Sigmoid colon (tissue), 7 donors: ENCODE results near the gene PDE6A. TPM values are rescaled to one million over a fixed set of nuclear protein-coding genes. Genes with fewer than 3 reads are reported as not detected.

Source experiments
- DNase-seq: peaks from one replicate; pipeline ENCODE4 v3.0.0-alpha.2; 2019
- H3K27ac ChIP-seq, 4 donors: fragments of 200-600 bp; sonication (generic); one replicate each; pipeline ENCODE4 v1.5.1; 2016 to 2019; ENCODE audit warnings: mild to moderate bottlenecking in 1 of 4
- H3K27me3 ChIP-seq, 3 donors: fragments of 200-600 bp; sonication (generic); one replicate each; pipeline ENCODE4 v1.5.1; 2019; ENCODE audit warnings: mild to moderate bottlenecking in 1 of 3
- H3K36me3 ChIP-seq, 4 donors: fragments of 200-600 bp; sonication (generic); one replicate each; pipeline ENCODE4 v1.5.1; 2016 to 2019
- H3K4me1 ChIP-seq, 4 donors: fragments of 200-600 bp; sonication (generic); one replicate each; pipeline ENCODE4 v1.5.1; 2017 to 2019
- H3K4me3 ChIP-seq, 4 donors: fragments of 200-600 bp; sonication (generic); one replicate each; pipeline ENCODE4 v1.5.1; 2017 to 2019; ENCODE audit warnings: mild to moderate bottlenecking in 2 of 4, moderate library complexity in 1 of 4
- H3K9me3 ChIP-seq, 4 donors: fragments of 200-600 bp in 3 of 4; sonication (generic) in 3 of 4; one replicate each; pipeline versions ENCODE4 v1.5.1 to v1.6.1; 2013 to 2019
- EP300 ChIP-seq, 4 donors: sonication (generic); formaldehyde crosslinking; IDR thresholded peaks; one replicate each; pipeline ENCODE4 v1.6.1; 2017; ENCODE audit warnings: antibody characterized with exemption in 4 of 4
- POLR2A ChIP-seq, 2 donors: fragments of 450-650 bp; IDR thresholded peaks; one replicate each; pipeline ENCODE4 v1.6.1; 2016; ENCODE audit warnings: antibody characterized with exemption in 2 of 2, mild to moderate bottlenecking in 2 of 2, moderate library complexity in 2 of 2
- POLR2AphosphoS5 ChIP-seq, 4 donors: sonication (generic); formaldehyde crosslinking; IDR thresholded peaks; one replicate each; pipeline ENCODE4 v1.6.1; 2017; ENCODE audit warnings: antibody characterized with exemption in 4 of 4
- WGBS, 2 donors: extraction: QIAGEN DNeasy Blood & Tissue Kit; methylation state at CpG; one replicate each; pipeline ENCODE4 v1.1.7; 2013; 5-methylcytosine and 5-hydroxymethylcytosine counted together
- intact Hi-C: fragments of 100-400 bp; cut with DNase I; formaldehyde crosslinking; loops from one replicate; pipeline ENCODE4 v1.15.1; 2023
- polyA plus RNA-seq, 3 donors: library from polyadenylated mRNA; stranded (reverse); fragments of 200-250 nt; gene quantifications; one replicate each; pipeline ENCODE4 v1.2.3, GENCODE V29; 2013
- total RNA-seq, 4 donors: library from RNA; depleted of rRNA; stranded (reverse); fragments of >200 nt; gene quantifications; one replicate each; pipeline ENCODE4 v1.1.0, GENCODE V29; 2016
- TF ChIP-seq, protein P1 (sequence below), 4 experiments: fragments of 450-650 bp in 3 of 4; fragments of 200-600 bp in 1 of 4; IDR thresholded peaks; one replicate each; pipeline ENCODE4 v1.5.1; 2016 to 2019; ENCODE audit warnings: antibody characterized with exemption in 4 of 4, mild to moderate bottlenecking in 3 of 4, moderate library complexity in 2 of 4
- donor health status: healthy with polysubstance abuse.
- donor health status: Bipolar disorder and iron deficiency.
- donor health status: healthy.

The PDE6A gene
- total and polyA plus RNA-seq, 7 donors, result 1.6 to 2.8 (median 2.4) TPM; not detected in 4

DNA sequence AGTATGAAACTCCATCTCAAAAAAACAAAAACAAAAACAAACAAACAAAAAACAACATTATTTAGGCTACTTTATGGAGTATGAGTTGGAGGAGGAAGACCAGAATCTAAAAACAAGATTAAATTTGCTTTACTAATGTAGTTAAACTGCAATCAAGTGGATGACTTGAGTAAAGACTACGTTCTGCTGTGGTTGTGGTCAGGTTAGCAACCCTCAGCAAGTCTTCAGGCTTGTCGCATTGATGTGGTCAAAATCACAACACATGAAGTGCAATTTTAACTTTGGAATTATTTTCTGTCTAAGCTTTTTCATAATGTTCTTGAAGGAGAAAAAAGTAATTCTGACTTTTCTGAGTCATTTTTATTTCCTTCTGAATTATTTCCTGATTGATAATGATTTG, 43.1 kb downstream of the PDE6A start:
- no peak for TF ChIP-seq EP300 (IDR thresholded peaks at IDR 0.05)

DNA sequence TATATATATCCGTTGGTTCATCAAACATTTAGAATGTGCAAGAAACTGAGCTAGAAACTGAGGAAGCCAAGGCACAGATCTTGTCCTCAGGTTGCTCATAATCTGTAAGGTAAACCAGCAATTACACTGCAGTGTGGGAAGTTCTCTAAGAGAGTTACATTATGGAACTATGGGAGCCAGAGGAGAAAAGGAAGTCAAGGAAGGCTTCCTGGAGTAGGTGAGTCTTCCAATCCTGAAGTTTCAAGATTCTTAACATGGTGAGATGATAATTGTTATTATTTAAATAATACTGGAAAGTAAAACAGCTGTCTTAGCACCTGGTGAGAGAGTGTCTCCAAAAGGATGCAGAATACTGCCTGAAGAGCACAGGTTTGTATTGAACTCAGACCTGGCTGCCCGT, 44.2 kb downstream of the PDE6A start:
- Histone ChIP-seq H3K27me3 (no peaks in the 10 kb centered on the region), H3K36me3 (no peaks in the 10 kb centered on the region), H3K4me1 (no peaks in the 10 kb centered on the region), H3K4me3 (no peak overlapping the region), H3K27ac (no peak overlapping the region), H3K9me3 (no peaks in the 10 kb centered on the region)
- DNase-seq, result no peak
- intact Hi-C loops, result no loop called here
- TF ChIP-seq POLR2AphosphoS5 (IDR thresholded peaks at IDR 0.05), result no peak
- no peak for TF ChIP-seq EP300 (IDR thresholded peaks at IDR 0.05)
- TF ChIP-seq, protein P1, sequence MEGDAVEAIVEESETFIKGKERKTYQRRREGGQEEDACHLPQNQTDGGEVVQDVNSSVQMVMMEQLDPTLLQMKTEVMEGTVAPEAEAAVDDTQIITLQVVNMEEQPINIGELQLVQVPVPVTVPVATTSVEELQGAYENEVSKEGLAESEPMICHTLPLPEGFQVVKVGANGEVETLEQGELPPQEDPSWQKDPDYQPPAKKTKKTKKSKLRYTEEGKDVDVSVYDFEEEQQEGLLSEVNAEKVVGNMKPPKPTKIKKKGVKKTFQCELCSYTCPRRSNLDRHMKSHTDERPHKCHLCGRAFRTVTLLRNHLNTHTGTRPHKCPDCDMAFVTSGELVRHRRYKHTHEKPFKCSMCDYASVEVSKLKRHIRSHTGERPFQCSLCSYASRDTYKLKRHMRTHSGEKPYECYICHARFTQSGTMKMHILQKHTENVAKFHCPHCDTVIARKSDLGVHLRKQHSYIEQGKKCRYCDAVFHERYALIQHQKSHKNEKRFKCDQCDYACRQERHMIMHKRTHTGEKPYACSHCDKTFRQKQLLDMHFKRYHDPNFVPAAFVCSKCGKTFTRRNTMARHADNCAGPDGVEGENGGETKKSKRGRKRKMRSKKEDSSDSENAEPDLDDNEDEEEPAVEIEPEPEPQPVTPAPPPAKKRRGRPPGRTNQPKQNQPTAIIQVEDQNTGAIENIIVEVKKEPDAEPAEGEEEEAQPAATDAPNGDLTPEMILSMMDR (IDR thresholded peaks at IDR 0.05), result no peak
- TF ChIP-seq POLR2A (IDR thresholded peaks at IDR 0.05), result no peak
- WGBS, 2 donors, result 59 to 85% methylated on average over 2 of the region's 2 CpGs

More for the DNA sequence above, 43.1 kb downstream of the PDE6A start:
- Histone ChIP-seq H3K4me1 (no peaks in the 10 kb centered on the region), H3K27me3 (no peaks in the 10 kb centered on the region), H3K9me3 (no peaks in the 10 kb centered on the region), H3K27ac (no peak overlapping the region), H3K36me3 (no peaks in the 10 kb centered on the region), H3K4me3 (no peak overlapping the region)
- DNase-seq, result no peak
- intact Hi-C loops, result no loop called here
- 66 to 85% methylated on average over 2 of the region's 2 CpGs for WGBS, 2 donors

DNA sequence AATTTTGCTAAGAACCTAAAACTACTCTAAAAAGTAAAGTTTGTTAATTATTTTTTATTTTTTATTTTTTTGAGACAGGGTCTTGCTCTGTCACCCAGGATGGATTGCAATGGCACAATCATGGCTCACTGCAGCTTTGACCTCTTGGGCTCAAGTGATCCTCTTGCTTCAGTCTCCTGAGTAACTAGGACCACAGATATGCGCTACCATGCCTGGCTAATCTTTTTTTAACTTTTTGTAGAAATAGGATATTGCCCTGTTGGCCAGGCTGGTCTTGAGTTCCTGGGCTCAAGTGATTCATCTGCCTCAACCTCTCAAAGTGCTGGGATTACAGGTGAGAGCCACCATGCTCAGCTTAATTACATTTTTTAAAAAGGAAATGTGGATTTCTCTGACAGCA, 45.8 kb downstream of the PDE6A start:
- no peaks in the 10 kb centered on the region for H3K36me3 ChIP-seq
- no peak overlapping the region for H3K27ac ChIP-seq
- no peak overlapping the region for H3K4me3 ChIP-seq
- intact Hi-C loops, result no loop called here
- no peaks in the 10 kb centered on the region for H3K9me3 ChIP-seq
- DNase-seq, result no peak
- WGBS, 2 donors, result 94 to 98% methylated on average over 1 of the region's 1 CpG
- no peaks in the 10 kb centered on the region for H3K27me3 ChIP-seq
- TF ChIP-seq, protein P1 (IDR thresholded peaks at IDR 0.05), result no peak
- no peak for TF ChIP-seq POLR2A (IDR thresholded peaks at IDR 0.05)
- no peak for TF ChIP-seq EP300 (IDR thresholded peaks at IDR 0.05)
- TF ChIP-seq POLR2AphosphoS5 (IDR thresholded peaks at IDR 0.05), result no peak
- no peaks in the 10 kb centered on the region for H3K4me1 ChIP-seq

DNA sequence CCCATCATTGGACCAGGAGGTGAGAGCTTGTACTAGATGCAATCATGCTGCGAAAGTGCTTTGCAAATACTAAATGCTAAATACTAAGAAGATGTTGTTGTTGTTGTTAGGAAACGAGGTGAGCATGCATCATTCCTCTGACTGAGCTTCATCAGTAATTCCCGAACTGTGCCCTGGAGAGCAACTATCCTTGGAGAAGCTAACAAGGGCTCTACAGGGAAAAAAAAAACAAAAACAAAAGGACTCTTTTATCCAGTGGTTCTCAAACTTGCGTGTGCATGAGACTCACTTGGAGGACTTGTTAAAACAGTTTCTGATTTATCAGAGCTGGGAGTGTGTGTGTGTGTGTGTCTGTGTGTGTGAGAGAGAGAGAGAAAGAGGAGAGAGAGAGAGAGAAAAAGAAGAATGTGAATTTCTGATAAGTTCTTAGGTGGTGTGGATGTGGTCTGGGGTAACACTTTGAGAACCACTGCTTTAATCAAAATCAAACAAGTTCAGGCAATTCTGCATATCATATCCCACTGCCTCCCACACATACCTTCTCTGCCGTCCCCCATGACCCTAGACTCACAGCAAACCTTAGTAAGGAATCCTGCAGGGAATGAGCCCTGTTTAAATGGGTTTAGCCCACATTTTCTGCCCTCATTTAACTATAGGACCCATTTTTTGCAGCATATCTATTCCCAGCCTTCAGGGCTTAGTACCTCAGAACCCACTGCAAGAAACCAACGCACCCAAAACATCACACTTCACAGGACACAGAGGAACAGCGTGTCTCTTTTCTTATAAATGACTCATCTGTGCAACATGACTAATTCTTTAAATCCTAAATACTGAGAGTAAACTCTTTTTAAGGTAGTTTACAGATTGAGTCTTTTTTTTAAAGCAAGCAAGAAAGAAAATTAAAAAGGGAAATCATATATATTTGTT, 48.9 kb downstream of the PDE6A start:
- intact Hi-C loops, result no loop called here
- TF ChIP-seq POLR2A (IDR thresholded peaks at IDR 0.05), result no peak
- no peak for TF ChIP-seq EP300 (IDR thresholded peaks at IDR 0.05)
- no peak for TF ChIP-seq POLR2AphosphoS5 (IDR thresholded peaks at IDR 0.05)
- no peaks in the 10 kb centered on the region for H3K4me1 ChIP-seq
- H3K9me3 ChIP-seq, result no peaks in the 10 kb centered on the region
- H3K4me3 ChIP-seq, result no peak overlapping the region
- H3K36me3 ChIP-seq, result no peaks in the 10 kb centered on the region
- DNase-seq, result no peak
- 75 to 78% methylated on average over 7 of the region's 7 CpGs for WGBS, 2 donors
- H3K27me3 ChIP-seq, result no peaks in the 10 kb centered on the region
- H3K27ac ChIP-seq, result no peak overlapping the region

DNA sequence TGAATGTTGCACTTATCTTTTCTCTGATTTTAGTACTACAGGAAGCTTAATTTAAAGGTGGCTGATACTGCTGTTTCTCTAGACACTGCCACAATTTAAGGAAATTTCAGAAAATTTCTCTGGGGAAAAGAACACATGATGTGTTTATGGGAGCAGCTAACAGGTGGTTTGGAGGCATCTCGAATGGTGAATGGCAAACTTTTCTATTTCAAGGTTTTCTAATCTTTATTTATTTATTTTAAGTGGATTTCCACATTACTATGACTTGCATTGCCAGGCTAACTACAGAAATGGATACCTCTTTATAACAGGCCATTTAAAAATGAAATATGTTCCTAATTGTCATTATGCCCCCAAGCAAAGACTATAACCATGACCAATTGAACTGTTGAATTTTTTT, 50.4 kb downstream of the PDE6A start:
- WGBS, 2 donors, result 88 to 90% methylated on average over 1 of the region's 1 CpG
- DNase-seq, result no peak
- Histone ChIP-seq H3K9me3 (no peaks in the 10 kb centered on the region), H3K27ac (no peak overlapping the region), H3K4me1 (no peaks in the 10 kb centered on the region), H3K27me3 (no peaks in the 10 kb centered on the region), H3K4me3 (no peak overlapping the region), H3K36me3 (no peaks in the 10 kb centered on the region)
- TF ChIP-seq POLR2A (IDR thresholded peaks at IDR 0.05) (no peak), EP300 (IDR thresholded peaks at IDR 0.05) (no peak), POLR2AphosphoS5 (IDR thresholded peaks at IDR 0.05) (no peak)
- TF ChIP-seq, protein P1 (IDR thresholded peaks at IDR 0.05), result no peak
- intact Hi-C loops, result no loop called here
